Testis (tissue), 2 donors: Measurements from ENCODE around the gene GDI1.

Source experiments
- POLR2A ChIP-seq: fragments of 450-650 bp; IDR thresholded peaks from one replicate; pipeline ENCODE4 v1.6.1; 2017; ENCODE audit warnings: antibody characterized with exemption, mild to moderate bottlenecking, moderate library complexity
- TF ChIP-seq, protein P1 (sequence below), 3 experiments: fragments of 450-650 bp in 2 of 3; fragments of 200-600 bp in 1 of 3; sonication (generic) in 1 of 3; IDR thresholded peaks; one replicate each; pipeline ENCODE4 v1.5.1; 2016 to 2019; ENCODE audit warnings: antibody characterized with exemption in 3 of 3, mild to moderate bottlenecking in 2 of 3, moderate library complexity in 1 of 3

DNA sequence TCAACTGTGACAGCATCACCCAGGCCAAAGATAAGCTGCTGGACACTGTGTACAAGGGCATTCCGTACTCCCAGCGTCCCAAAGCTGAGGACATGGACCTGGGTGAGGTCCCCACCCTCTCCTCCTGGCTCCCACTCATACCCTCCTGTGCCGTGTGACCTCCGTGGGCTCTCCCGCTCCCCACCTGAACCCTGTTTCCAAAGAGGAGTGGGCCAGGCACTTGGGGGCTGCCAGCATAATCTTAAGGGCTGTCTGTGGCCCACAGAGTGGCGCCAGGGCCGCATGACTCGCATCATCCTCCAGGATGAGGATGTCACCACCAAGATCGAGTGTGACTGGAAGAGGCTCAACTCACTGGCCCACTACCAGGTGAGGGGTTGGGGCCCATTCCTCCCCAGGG, 32.2 kb downstream of the GDI1 start:
- TF ChIP-seq, protein P1, sequence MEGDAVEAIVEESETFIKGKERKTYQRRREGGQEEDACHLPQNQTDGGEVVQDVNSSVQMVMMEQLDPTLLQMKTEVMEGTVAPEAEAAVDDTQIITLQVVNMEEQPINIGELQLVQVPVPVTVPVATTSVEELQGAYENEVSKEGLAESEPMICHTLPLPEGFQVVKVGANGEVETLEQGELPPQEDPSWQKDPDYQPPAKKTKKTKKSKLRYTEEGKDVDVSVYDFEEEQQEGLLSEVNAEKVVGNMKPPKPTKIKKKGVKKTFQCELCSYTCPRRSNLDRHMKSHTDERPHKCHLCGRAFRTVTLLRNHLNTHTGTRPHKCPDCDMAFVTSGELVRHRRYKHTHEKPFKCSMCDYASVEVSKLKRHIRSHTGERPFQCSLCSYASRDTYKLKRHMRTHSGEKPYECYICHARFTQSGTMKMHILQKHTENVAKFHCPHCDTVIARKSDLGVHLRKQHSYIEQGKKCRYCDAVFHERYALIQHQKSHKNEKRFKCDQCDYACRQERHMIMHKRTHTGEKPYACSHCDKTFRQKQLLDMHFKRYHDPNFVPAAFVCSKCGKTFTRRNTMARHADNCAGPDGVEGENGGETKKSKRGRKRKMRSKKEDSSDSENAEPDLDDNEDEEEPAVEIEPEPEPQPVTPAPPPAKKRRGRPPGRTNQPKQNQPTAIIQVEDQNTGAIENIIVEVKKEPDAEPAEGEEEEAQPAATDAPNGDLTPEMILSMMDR (IDR thresholded peaks at IDR 0.05), result no peak
- TF ChIP-seq POLR2A, result no peak
